K562 (cell line): ENCODE measurements around the gene SYS1. TPM values are rescaled to one million over a fixed set of nuclear protein-coding genes. Genes with fewer than 3 reads are reported as not detected.

ENCODE experiments used
- ATAC-seq: fragments of 200-7000 bp; cut with Tn5 transposase; 3 replicates; pipeline ENCODE4 v1.9.1; 2020; ENCODE audit warnings: moderate library complexity
- BruUV-seq: library from RNA; stranded (reverse); fragments of 400-500 nt; replicated peaks from 2 replicates; lab custom pipeline; 2021; lab: Mats Ljungman, UMichigan
- CTCF ChIA-PET: fragments of 300-600 bp; formaldehyde crosslinking; extraction: SDS; loops from one replicate; lab custom pipeline; 2021; ENCODE audit warnings: low intra/inter-chr PET ratio; lab: Yijun Ruan, JAX
- POLR2A ChIA-PET: fragments of 300-600, 350-650 bp; sonication (Branson Sonifier 250); formaldehyde crosslinking; extraction: SDS; loops from one replicate; lab custom pipeline; 2021; ENCODE audit warnings: antibody characterized with exemption, inconsistent platforms; lab: Yijun Ruan, JAX
- DNase-seq, 4 experiments: peaks; one replicate each; pipeline versions ENCODE4 v3.0.0 to v3.0.0-alpha.2; 2011 to 2018; ENCODE audit warnings: low spot score in 3 of 4, mixed read lengths in 3 of 4; ENCODE audit errors: extremely low read depth in 1 of 4
- FAIRE-seq: peaks from 2 replicates; lab custom pipeline; 2011; peaks lifted over from hg19 to GRCh38; lab: Jason Lieb, UNC
- H2AFZ ChIP-seq: 2 replicates; pipeline ENCODE4 v1.6.0; 2011; ENCODE audit warnings: low read depth, low read length, control low read depth, inconsistent platforms
- H3K27ac ChIP-seq: fragments of 200-600 bp; 3 replicates; pipeline ENCODE4 v1.8.0; 2011; ENCODE audit warnings: low read depth, mild to moderate bottlenecking, control low read depth, inconsistent platforms, low read length, moderate library complexity, mixed read lengths; ENCODE audit errors: extremely low read depth
- H3K27me3 ChIP-seq, 2 experiments: fragments of 300-600 bp in 1 of 2; 2 replicates in 1 of 2; 3 replicates in 1 of 2; pipeline versions ENCODE4 v1.6.0 to v1.8.0; 2011; ENCODE audit warnings: inconsistent platforms in 2 of 2, low read length in 2 of 2, mild to moderate bottlenecking in 1 of 2, mixed read lengths in 1 of 2, moderate library complexity in 1 of 2; ENCODE audit not compliant: control insufficient read depth in 2 of 2, insufficient read depth in 2 of 2
- H3K36me3 ChIP-seq: fragments of 300-600 bp; 3 replicates; pipeline ENCODE4 v1.8.0; 2011; ENCODE audit warnings: mild to moderate bottlenecking, low read length, inconsistent platforms; ENCODE audit not compliant: control insufficient read depth, insufficient read depth
- H3K4me1 ChIP-seq, 2 experiments: fragments of 200-600 bp in 1 of 2; replicated peaks in 1 of 2; 2 replicates in 1 of 2; 3 replicates in 1 of 2; pipeline versions ENCODE4 v1.5.1 to v1.8.0; 2011; ENCODE audit warnings: inconsistent platforms in 2 of 2, low read length in 2 of 2, mild to moderate bottlenecking in 1 of 2, mixed read lengths in 1 of 2, moderate library complexity in 1 of 2; ENCODE audit not compliant: control insufficient read depth in 2 of 2, insufficient read depth in 2 of 2
- H3K4me2 ChIP-seq: 2 replicates; pipeline ENCODE4 v1.6.1; 2011; ENCODE audit warnings: low read length, control low read depth, inconsistent platforms, mixed read lengths; ENCODE audit not compliant: insufficient read depth
- H3K4me3 ChIP-seq: fragments of 200-600 bp; sonication (generic), shearing (Covaris generic); 2 replicates; pipeline ENCODE4 v1.5.1; 2016; ENCODE audit warnings: control low read depth, inconsistent platforms
- H3K79me2 ChIP-seq: fragments of 200-600 bp; 3 replicates; pipeline ENCODE4 v1.8.0; 2011; ENCODE audit warnings: low read length, inconsistent platforms; ENCODE audit not compliant: control insufficient read depth, insufficient read depth
- H3K9ac ChIP-seq, 2 experiments: 2 replicates each; pipeline versions ENCODE4 v1.6.0 to v1.6.1; 2011; ENCODE audit warnings: low read depth in 2 of 2, low read length in 2 of 2, control low read depth in 1 of 2, inconsistent platforms in 1 of 2, mild to moderate bottlenecking in 1 of 2, mixed read lengths in 1 of 2; ENCODE audit not compliant: insufficient read depth in 1 of 2
- H3K9me1 ChIP-seq: one replicate; pipeline ENCODE4 v1.6.0; 2011; ENCODE audit warnings: inconsistent platforms, mild to moderate bottlenecking, low read length, moderate library complexity; ENCODE audit not compliant: control insufficient read depth, insufficient read depth
- H3K9me3 ChIP-seq: replicated peaks from 2 replicates; pipeline ENCODE4 v1.5.1; 2011; ENCODE audit warnings: low read depth, low read length, inconsistent platforms; ENCODE audit not compliant: control insufficient read depth, insufficient read depth
- H4K20me1 ChIP-seq: replicated peaks from 2 replicates; pipeline ENCODE4 v1.6.1; 2011; ENCODE audit warnings: low read length, inconsistent platforms, mixed read lengths; ENCODE audit not compliant: control insufficient read depth, insufficient read depth
- ESRRA ChIP-seq: fragments of 450-650 bp; IDR thresholded peaks from 2 replicates; pipeline ENCODE4 v1.6.1; 2014; ENCODE audit warnings: low read depth, mild to moderate bottlenecking, moderate library complexity, borderline replicate concordance
- MYNN ChIP-seq, 2 experiments: sonication (generic); formaldehyde crosslinking in 1 of 2; IDR thresholded peaks; 2 replicates each; pipeline versions ENCODE4 v1.5.0 to v1.6.1; 2016 to 2020; ENCODE audit warnings: antibody characterized with exemption in 1 of 2, missing genetic modification reagents in 1 of 2
- WGBS: fragments of 100-300 bp; shearing (Covaris generic); methylation state at CpG from one replicate; pipeline ENCODE4 v1.1.6; 2016; ENCODE audit warnings: low coverage, mixed read lengths; ENCODE audit not compliant: insufficient coverage; ENCODE audit errors: missing lambda C conversion rate; 5-methylcytosine and 5-hydroxymethylcytosine counted together
- in situ Hi-C: fragments of 300-500 bp; cut with MboI; formaldehyde crosslinking; loops from 4 replicates; pipeline ENCODE4 v1.15.0; 2018; ENCODE audit warnings: inconsistent platforms, mixed read lengths
- intact Hi-C: fragments of 100-400 bp; cut with micrococcal nuclease; formaldehyde crosslinking; loops from 2 replicates; pipeline ENCODE4 v1.14.2; 2022
- polyA plus RNA-seq, 8 experiments: library from polyadenylated mRNA; depleted of rRNA in 4 of 8; stranded (reverse) in 5 of 8; unstranded in 3 of 8; fragments of >200 nt; fragmentation: Nextera tagmentation in 2 of 8; fragmentation: Illumina TruSeq in 1 of 8; extraction: Ambion mirVana in 2 of 8; extraction: Trizol in 1 of 8; gene quantifications; 2 replicates each; pipeline versions ENCODE4 v1.2.1 to v1.2.3, GENCODE V29; 2011 to 2014; ENCODE audit warnings: inconsistent platforms in 1 of 8, missing spikeins in 1 of 8
- total RNA-seq, 7 experiments: library from RNA; depleted of rRNA in 6 of 7; stranded (reverse); fragments of >200 nt in 6 of 7; fragmentation: Illumina TruSeq in 2 of 7; extraction: Trizol in 2 of 7; gene quantifications; 2 replicates each; pipeline versions ENCODE4 v1.2.1 to v1.2.3, GENCODE V29; 2011 to 2021; ENCODE audit warnings: low replicate concordance in 1 of 7

Gene SYS1
- total and polyA plus RNA-seq, 9 of the 15 experiments (the other 6 are each of a cell fraction or from before 2014, with no cell fraction given), result 11.1 to 25.2 (median 17.5) TPM

DNA sequence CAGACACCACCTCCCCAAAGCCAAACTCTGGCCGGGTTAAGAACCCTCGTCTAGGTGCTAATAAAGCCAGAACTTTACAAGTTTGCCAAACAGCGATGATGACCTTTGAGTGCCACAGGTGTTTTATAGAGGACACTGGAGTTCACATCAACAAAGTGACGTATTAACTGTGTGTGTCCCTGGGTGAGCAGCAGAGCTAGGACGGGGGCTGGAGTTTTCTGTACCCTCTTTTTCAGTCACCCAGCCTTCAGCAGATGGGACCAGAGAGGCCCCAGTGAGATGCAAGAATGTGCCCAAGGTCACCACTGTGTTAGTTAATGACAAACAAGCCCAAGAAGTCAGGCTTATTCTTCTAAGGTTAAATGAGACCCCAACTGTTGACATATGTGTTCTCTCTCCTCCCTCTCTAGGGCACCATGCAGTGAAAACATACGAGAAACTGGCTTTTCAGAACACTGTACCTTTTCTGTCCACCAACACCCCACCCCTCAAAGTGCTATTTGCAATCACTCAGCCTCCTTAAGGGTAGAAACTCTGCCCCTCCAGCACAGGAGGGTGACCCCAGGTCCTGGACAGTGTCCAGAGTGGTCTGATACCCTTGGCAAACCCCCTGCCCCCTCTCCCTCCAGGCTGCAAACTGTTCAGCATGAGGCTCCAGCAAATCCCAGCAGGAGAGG, 20.0 kb upstream of the SYS1 start:
- H3K9ac ChIP-seq, result peak overlapping the region in 1 of 2 experiments; percentile 77; a peak in 1 of 4 replicates
- H3K4me1 ChIP-seq, result peaks cover 60 to 83% of the 10 kb centered on the region in 2 experiments
- TF ChIP-seq MYNN (IDR thresholded peaks at IDR 0.05) (no peak), MYNN (CRISPR knock-in tag; IDR thresholded peaks at IDR 0.05) (no peak), ESRRA (peak; percentile 53; the same call in 1 of the 2 replicates)
- H3K27ac ChIP-seq, result peak overlapping the region; percentile 86; the same call in 1 of the 3 replicates
- peaks cover 7% of the 10 kb centered on the region; the same call in 1 of the 2 replicates for H4K20me1 ChIP-seq
- H3K9me3 ChIP-seq, result no peaks in the 10 kb centered on the region
- no TSS peak for BruUV-seq
- H3K27me3 ChIP-seq, result no peaks in the 10 kb centered on the region
- H2AFZ ChIP-seq, result no peak overlapping the region
- POLR2A ChIA-PET, result interaction anchor here (1.2 to 1.9 kb wide), 5 partner anchors 12 to 426 kb away, joined by 3 to 7 read pairs (median 3); no protein-coding TSS in a partner anchor
- in situ Hi-C loops (no loop called here), intact Hi-C loops (no loop called here)
- H3K9me1 ChIP-seq, result no peaks in the 10 kb centered on the region
- H3K4me2 ChIP-seq, result no peak overlapping the region
- H3K36me3 ChIP-seq, result peaks cover 9% of the 10 kb centered on the region; the same call in 2 of the 3 replicates
- H3K4me3 ChIP-seq, result no peak overlapping the region
- DNase-seq (no peak), FAIRE-seq (no peak), ATAC-seq (no peak; the same call in 2 of the 3 replicates)
- peaks cover 18% of the 10 kb centered on the region; the same call in 2 of the 3 replicates for H3K79me2 ChIP-seq
- WGBS, result 37% methylated on average over 5 of the region's 6 CpGs
- CTCF ChIA-PET, result no interaction called here
